PFSK-1 (cell line): Measurements from ENCODE around the gene PER1.
A peak's percentile ranks its signal among the peaks of the same experiment; 100 is the strongest.

Experiments
- FOXP2 ChIP-seq: optimal IDR thresholded peaks from 2 replicates; pipeline ENCODE3; 2011; ENCODE audit warnings: borderline replicate concordance, control low read depth, inconsistent platforms; ENCODE audit not compliant: insufficient read depth; ENCODE audit errors: extremely low read length, extremely low read depth
- POLR2AphosphoS5 ChIP-seq: IDR thresholded peaks from 2 replicates; pipeline ENCODE4 v1.6.1; 2012; ENCODE audit warnings: low read depth, mild to moderate bottlenecking, control low read depth, low read length, moderate library complexity
- SIN3A ChIP-seq: IDR thresholded peaks from 2 replicates; pipeline ENCODE4 v1.6.1; 2012; ENCODE audit warnings: mild to moderate bottlenecking, low read length, moderate library complexity, borderline replicate concordance; ENCODE audit not compliant: insufficient read depth
- TAF1 ChIP-seq: IDR thresholded peaks from 2 replicates; pipeline ENCODE4 v1.6.1; 2012; ENCODE audit warnings: low read length, control low read depth, borderline replicate concordance; ENCODE audit not compliant: insufficient read depth
- TF ChIP-seq, protein P1 (sequence below), 2 experiments: IDR thresholded peaks; 2 replicates each; pipeline versions ENCODE4 v1.6.1 to v1.8.0; 2011 to 2012; ENCODE audit warnings: low read depth in 2 of 2, low read length in 2 of 2, control low read depth in 1 of 2, inconsistent platforms in 1 of 2, mild to moderate bottlenecking in 1 of 2, moderate library complexity in 1 of 2; ENCODE audit not compliant: insufficient read depth in 1 of 2

DNA sequence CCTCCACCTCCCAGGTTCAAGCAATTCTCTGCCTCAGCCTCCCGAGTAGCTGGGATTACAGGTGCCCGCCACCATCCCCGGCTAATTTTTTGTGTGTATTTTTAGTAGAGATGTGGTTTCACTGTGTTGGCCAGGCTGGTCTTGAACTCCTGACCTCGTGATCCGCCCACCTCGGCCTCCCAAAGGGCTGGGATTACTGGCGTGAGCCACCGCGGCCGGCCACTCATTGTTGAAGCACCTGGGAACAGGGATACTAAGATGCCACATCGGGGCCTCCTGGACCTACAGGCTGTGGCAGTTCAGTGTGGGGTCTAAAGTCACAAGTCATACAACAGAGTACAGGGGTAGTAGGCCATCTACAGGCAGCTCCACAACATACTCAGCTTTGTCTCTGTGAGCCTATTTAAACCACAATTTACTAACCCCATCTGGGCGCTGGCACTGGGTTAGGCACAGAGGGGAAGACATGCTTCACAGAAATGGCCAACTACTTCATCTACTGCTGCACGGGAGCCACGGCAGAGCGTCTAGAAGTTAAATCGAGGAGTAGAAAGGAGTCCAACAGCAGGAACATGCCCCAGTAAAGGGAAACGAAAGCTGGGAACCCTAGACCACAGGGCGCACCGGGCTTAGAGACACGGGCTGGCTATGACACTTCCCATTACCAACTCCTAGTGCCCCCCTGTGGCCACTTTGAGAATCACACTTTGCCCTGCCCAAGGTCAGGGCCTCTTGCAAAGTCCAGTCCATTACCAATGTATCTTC lies 6.2 kb upstream of the PER1 start:
- no peak for TF ChIP-seq TAF1
- no peak for TF ChIP-seq POLR2AphosphoS5
- peak; percentile 70; the same call in 1 of the 2 replicates for TF ChIP-seq SIN3A
- TF ChIP-seq, protein P1, sequence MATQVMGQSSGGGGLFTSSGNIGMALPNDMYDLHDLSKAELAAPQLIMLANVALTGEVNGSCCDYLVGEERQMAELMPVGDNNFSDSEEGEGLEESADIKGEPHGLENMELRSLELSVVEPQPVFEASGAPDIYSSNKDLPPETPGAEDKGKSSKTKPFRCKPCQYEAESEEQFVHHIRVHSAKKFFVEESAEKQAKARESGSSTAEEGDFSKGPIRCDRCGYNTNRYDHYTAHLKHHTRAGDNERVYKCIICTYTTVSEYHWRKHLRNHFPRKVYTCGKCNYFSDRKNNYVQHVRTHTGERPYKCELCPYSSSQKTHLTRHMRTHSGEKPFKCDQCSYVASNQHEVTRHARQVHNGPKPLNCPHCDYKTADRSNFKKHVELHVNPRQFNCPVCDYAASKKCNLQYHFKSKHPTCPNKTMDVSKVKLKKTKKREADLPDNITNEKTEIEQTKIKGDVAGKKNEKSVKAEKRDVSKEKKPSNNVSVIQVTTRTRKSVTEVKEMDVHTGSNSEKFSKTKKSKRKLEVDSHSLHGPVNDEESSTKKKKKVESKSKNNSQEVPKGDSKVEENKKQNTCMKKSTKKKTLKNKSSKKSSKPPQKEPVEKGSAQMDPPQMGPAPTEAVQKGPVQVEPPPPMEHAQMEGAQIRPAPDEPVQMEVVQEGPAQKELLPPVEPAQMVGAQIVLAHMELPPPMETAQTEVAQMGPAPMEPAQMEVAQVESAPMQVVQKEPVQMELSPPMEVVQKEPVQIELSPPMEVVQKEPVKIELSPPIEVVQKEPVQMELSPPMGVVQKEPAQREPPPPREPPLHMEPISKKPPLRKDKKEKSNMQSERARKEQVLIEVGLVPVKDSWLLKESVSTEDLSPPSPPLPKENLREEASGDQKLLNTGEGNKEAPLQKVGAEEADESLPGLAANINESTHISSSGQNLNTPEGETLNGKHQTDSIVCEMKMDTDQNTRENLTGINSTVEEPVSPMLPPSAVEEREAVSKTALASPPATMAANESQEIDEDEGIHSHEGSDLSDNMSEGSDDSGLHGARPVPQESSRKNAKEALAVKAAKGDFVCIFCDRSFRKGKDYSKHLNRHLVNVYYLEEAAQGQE (IDR thresholded peaks at IDR 0.05; ENCODE audit: insufficient read depth in 1 of 2, low read depth in 2 of 2, low read length in 2 of 2): no peak
- TF ChIP-seq FOXP2: no peak
